ENCODE data around the gene KCNQ1.
A peak's percentile ranks its signal among the peaks of the same experiment; 100 is the strongest.

Gene KCNQ1

GRCh38 chr11:2665526-2666400, 221.0 kb downstream of the KCNQ1 start:
- Histone ChIP-seq H3K9ac (no peak overlapping the region), H3K9me3 (peaks cover 49% of the 10 kb centered on the region), H3K4me3 (no peak overlapping the region), H4K20me1 (peaks cover 17% of the 10 kb centered on the region; the same call in 1 of the 2 replicates), H3K27me3 (no peaks in the 10 kb centered on the region), H3K4me2 (no peak overlapping the region), H3K4me1 (peaks cover 13% of the 10 kb centered on the region), H3K36me3 (peaks cover 95% of the 10 kb centered on the region), H3K27ac (no peak overlapping the region)
- TF ChIP-seq Cebpa-rat (IDR thresholded peaks at IDR 0.05), result no peak

- Histone ChIP-seq H3K27me3 (no peaks in the 10 kb centered on the region), H3K4me1 (peaks cover 19% of the 10 kb centered on the region), H3K9me3 (peaks cover 43% of the 10 kb centered on the region), H3K4me3 (no peak overlapping the region), H3K9ac (no peak overlapping the region), H3K27ac (no peak overlapping the region), H4K20me1 (peaks cover 23% of the 10 kb centered on the region), H3K36me3 (peaks cover 91% of the 10 kb centered on the region), H3K4me2 (no peak overlapping the region)
- no peak for TF ChIP-seq Cebpa-rat (IDR thresholded peaks at IDR 0.05)
Measured at GRCh38 chr11:2666401-2666741, 221.6 kb downstream of the KCNQ1 start.

GRCh38 chr11:2666828-2667570, 222.2 kb downstream of the KCNQ1 start:
- Histone ChIP-seq H3K4me1 (peaks cover 25% of the 10 kb centered on the region), H3K4me3 (no peak overlapping the region), H3K9me3 (peaks cover 37% of the 10 kb centered on the region), H4K20me1 (peaks cover 30% of the 10 kb centered on the region), H3K27ac (no peak overlapping the region), H3K27me3 (no peaks in the 10 kb centered on the region), H3K9ac (no peak overlapping the region), H3K36me3 (peaks cover 89% of the 10 kb centered on the region), H3K4me2 (no peak overlapping the region)
- TF ChIP-seq Cebpa-rat (IDR thresholded peaks at IDR 0.05), result no peak

- H3K36me3 ChIP-seq, result peaks cover 86% of the 10 kb centered on the region
- H4K20me1 ChIP-seq, result peaks cover 38% of the 10 kb centered on the region
- no peak overlapping the region for H3K9ac ChIP-seq
- H3K27me3 ChIP-seq, result no peaks in the 10 kb centered on the region
- peaks cover 26% of the 10 kb centered on the region for H3K4me1 ChIP-seq
- H3K4me3 ChIP-seq, result no peak overlapping the region
- no peak for TF ChIP-seq Cebpa-rat (IDR thresholded peaks at IDR 0.05)
- no peak overlapping the region for H3K4me2 ChIP-seq
- peaks cover 27% of the 10 kb centered on the region for H3K9me3 ChIP-seq
- H3K27ac ChIP-seq, result no peak overlapping the region
Measured at GRCh38 chr11:2667940-2668339, 223.1 kb downstream of the KCNQ1 start.

GRCh38 chr11:2668876-2669275, 224.1 kb downstream of the KCNQ1 start:
- Histone ChIP-seq H3K9ac (no peak overlapping the region), H3K4me1 (peaks cover 27% of the 10 kb centered on the region), H4K20me1 (peaks cover 48% of the 10 kb centered on the region), H3K9me3 (peaks cover 18% of the 10 kb centered on the region), H3K4me2 (no peak overlapping the region), H3K4me3 (no peak overlapping the region), H3K27ac (no peak overlapping the region), H3K36me3 (peaks cover 84% of the 10 kb centered on the region), H3K27me3 (no peaks in the 10 kb centered on the region)
- TF ChIP-seq Cebpa-rat (IDR thresholded peaks at IDR 0.05), result no peak

- peaks cover 8% of the 10 kb centered on the region for H3K9me3 ChIP-seq
- H3K4me2 ChIP-seq, result no peak overlapping the region
- H3K4me3 ChIP-seq, result no peak overlapping the region
- TF ChIP-seq Cebpa-rat (IDR thresholded peaks at IDR 0.05), result no peak
- H4K20me1 ChIP-seq, result peaks cover 56% of the 10 kb centered on the region
- H3K4me1 ChIP-seq, result peaks cover 37% of the 10 kb centered on the region
- no peak overlapping the region for H3K9ac ChIP-seq
- H3K27me3 ChIP-seq, result no peaks in the 10 kb centered on the region
- peaks cover 75% of the 10 kb centered on the region for H3K36me3 ChIP-seq
- no peak overlapping the region for H3K27ac ChIP-seq
Measured at GRCh38 chr11:2669634-2670469, 225.0 kb downstream of the KCNQ1 start.

- H3K4me2 ChIP-seq, result peak overlapping the region; percentile 38
- H3K36me3 ChIP-seq, result peaks cover 70% of the 10 kb centered on the region
- no peaks in the 10 kb centered on the region for H3K27me3 ChIP-seq
- H3K4me3 ChIP-seq, result no peak overlapping the region
- H3K9ac ChIP-seq, result no peak overlapping the region
- H3K27ac ChIP-seq, result no peak overlapping the region; the same call in 1 of the 2 replicates
- TF ChIP-seq Cebpa-rat (IDR thresholded peaks at IDR 0.05), result no peak
- peaks cover under 1% of the 10 kb centered on the region; the same call in 1 of the 2 replicates for H3K9me3 ChIP-seq
- peaks cover 39% of the 10 kb centered on the region for H3K4me1 ChIP-seq
- peaks cover 63% of the 10 kb centered on the region for H4K20me1 ChIP-seq
Measured at GRCh38 chr11:2670541-2671100, 225.8 kb downstream of the KCNQ1 start.

- no peak overlapping the region for H3K4me3 ChIP-seq
- TF ChIP-seq Cebpa-rat (IDR thresholded peaks at IDR 0.05), result no peak
- H3K27me3 ChIP-seq, result no peaks in the 10 kb centered on the region
- H3K4me2 ChIP-seq, result peak overlapping the region; percentile 38; the same call in 1 of the 2 replicates
- no peak overlapping the region for H3K27ac ChIP-seq
- H3K9me3 ChIP-seq, result no peaks in the 10 kb centered on the region
- H3K4me1 ChIP-seq, result peaks cover 42% of the 10 kb centered on the region
- peaks cover 68% of the 10 kb centered on the region for H3K36me3 ChIP-seq
- H3K9ac ChIP-seq, result no peak overlapping the region
- H4K20me1 ChIP-seq, result peaks cover 75% of the 10 kb centered on the region
Measured at GRCh38 chr11:2671748-2672147, 226.9 kb downstream of the KCNQ1 start.

GRCh38 chr11:2672553-2673249, 227.9 kb downstream of the KCNQ1 start:
- H3K4me1 ChIP-seq, result peaks cover 48% of the 10 kb centered on the region

More at GRCh38 chr11:2672553-2673249, 227.9 kb downstream of the KCNQ1 start:
- TF ChIP-seq Cebpa-rat (IDR thresholded peaks at IDR 0.05), result no peak
- H3K36me3 ChIP-seq, result peaks cover 62% of the 10 kb centered on the region
- H4K20me1 ChIP-seq, result peaks cover 83% of the 10 kb centered on the region
- no peak overlapping the region for H3K9ac ChIP-seq
- H3K9me3 ChIP-seq, result no peaks in the 10 kb centered on the region
- H3K4me3 ChIP-seq, result no peak overlapping the region
- H3K27me3 ChIP-seq, result no peaks in the 10 kb centered on the region
- H3K4me2 ChIP-seq, result no peak overlapping the region
- H3K27ac ChIP-seq, result no peak overlapping the region

Measured in BLaER1 (cell line).